Ishikawa (cell line): ENCODE data around the gene RYR3.

Experiments
- CEBPB ChIP-seq: IDR thresholded peaks from 2 replicates; pipeline ENCODE4 v1.6.1; 2012
- CREB1 ChIP-seq: IDR thresholded peaks from 2 replicates; pipeline ENCODE4 v1.6.1; 2012; ENCODE audit warnings: low read depth
- EGR1 ChIP-seq: IDR thresholded peaks from 2 replicates; pipeline ENCODE4 v1.6.1; 2012
- EP300 ChIP-seq: IDR thresholded peaks from 2 replicates; pipeline ENCODE4 v1.6.1; 2012; ENCODE audit warnings: borderline replicate concordance
- FOXM1 ChIP-seq: IDR thresholded peaks from 2 replicates; pipeline ENCODE4 v1.6.1; 2012; ENCODE audit warnings: low read depth, borderline replicate concordance
- NFIC ChIP-seq: IDR thresholded peaks from 2 replicates; pipeline ENCODE4 v1.6.1; 2012
- RAD21 ChIP-seq: IDR thresholded peaks from 2 replicates; pipeline ENCODE4 v1.6.1; 2012; ENCODE audit warnings: low read depth
- REST ChIP-seq: IDR thresholded peaks from 2 replicates; pipeline ENCODE4 v1.6.1; 2012; ENCODE audit warnings: low read depth, mild to moderate bottlenecking
- TAF1 ChIP-seq: IDR thresholded peaks from 2 replicates; pipeline ENCODE4 v1.6.1; 2012; ENCODE audit warnings: low read depth, mild to moderate bottlenecking
- TCF12 ChIP-seq: IDR thresholded peaks from 2 replicates; pipeline ENCODE4 v1.6.1; 2012; ENCODE audit warnings: low read depth
- TEAD4 ChIP-seq: IDR thresholded peaks from 2 replicates; pipeline ENCODE4 v1.6.1; 2012
- USF1 ChIP-seq: IDR thresholded peaks from 2 replicates; pipeline ENCODE4 v1.6.1; 2012
- YY1 ChIP-seq: IDR thresholded peaks from 2 replicates; pipeline ENCODE4 v1.6.1; 2012; ENCODE audit warnings: low read depth
- ZBTB7A ChIP-seq: IDR thresholded peaks from 2 replicates; pipeline ENCODE4 v1.6.1; 2012; ENCODE audit warnings: low read depth
- TF ChIP-seq, protein P1 (sequence below): IDR thresholded peaks from 2 replicates; pipeline ENCODE4 v1.6.1; 2012

The RYR3 gene

DNA sequence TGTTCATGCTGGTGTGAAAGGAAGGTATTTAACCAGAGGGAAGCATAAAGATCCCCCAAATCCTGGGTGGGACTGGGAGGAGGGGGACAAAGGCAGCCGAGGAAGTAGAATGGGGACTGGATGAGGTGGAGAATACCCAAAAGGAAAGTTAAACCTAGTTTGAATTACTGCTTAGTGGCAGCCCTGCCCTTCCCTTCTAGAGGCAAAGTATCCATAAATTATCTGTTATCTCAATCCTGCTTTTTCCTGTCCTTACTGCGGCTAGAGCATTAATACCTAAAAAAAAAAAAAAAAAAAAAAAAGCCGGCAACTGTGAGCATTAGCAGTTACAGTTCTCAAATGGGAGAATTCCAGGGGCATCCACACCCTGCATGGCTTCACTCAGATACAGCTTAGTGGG lies 139.0 kb downstream of the RYR3 start:
- TF ChIP-seq CEBPB (no peak), REST (no peak), EP300 (no peak), FOXM1 (no peak), NFIC (no peak), ZBTB7A (no peak), USF1 (no peak), RAD21 (no peak), TEAD4 (no peak), TCF12 (no peak), TAF1 (no peak), CREB1 (no peak), YY1 (no peak), EGR1 (no peak)
- TF ChIP-seq, protein P1, sequence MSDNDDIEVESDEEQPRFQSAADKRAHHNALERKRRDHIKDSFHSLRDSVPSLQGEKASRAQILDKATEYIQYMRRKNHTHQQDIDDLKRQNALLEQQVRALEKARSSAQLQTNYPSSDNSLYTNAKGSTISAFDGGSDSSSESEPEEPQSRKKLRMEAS: no peak

- TF ChIP-seq TEAD4: no peak
- no peak for TF ChIP-seq RAD21
- TF ChIP-seq REST: no peak
- TF ChIP-seq ZBTB7A: no peak
- TF ChIP-seq EGR1: no peak
- no peak for TF ChIP-seq NFIC
- TF ChIP-seq EP300: no peak
- TF ChIP-seq TCF12: no peak
- TF ChIP-seq, protein P1: no peak
- no peak for TF ChIP-seq CEBPB
- TF ChIP-seq YY1: no peak
- TF ChIP-seq CREB1: no peak
- TF ChIP-seq FOXM1: no peak
Observed at GRCh38 chr15:33451385-33451784, 140.6 kb downstream of the RYR3 start.

GRCh38 chr15:33453761-33454160 lies 143.0 kb downstream of the RYR3 start:
- TF ChIP-seq REST (no peak), USF1 (no peak), TCF12 (no peak), TAF1 (no peak), FOXM1 (no peak), CREB1 (no peak), CEBPB (no peak)

DNA sequence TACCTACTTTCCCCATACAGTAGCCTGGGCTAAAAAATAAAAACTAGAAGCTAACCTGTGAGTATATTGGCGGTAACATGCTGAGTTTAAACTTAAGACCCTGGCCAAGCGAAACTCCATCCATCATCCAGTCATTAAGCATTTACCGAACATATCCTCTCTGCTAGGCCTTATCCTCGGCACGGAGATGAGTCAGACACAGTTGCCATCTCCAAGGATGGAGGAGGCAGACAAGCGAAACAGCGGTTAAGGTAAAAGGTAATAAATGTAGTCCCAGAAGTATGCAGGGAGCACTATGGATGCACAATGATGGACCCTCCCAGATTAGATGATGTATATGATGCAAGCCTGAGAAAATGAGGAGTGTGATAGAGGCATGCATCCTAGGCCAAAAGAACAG lies 143.6 kb downstream of the RYR3 start:
- TF ChIP-seq TCF12 (no peak), YY1 (no peak), TAF1 (no peak), FOXM1 (no peak), ZBTB7A (no peak), REST (no peak), CREB1 (no peak), NFIC (no peak), EGR1 (no peak), TEAD4 (no peak), EP300 (no peak), CEBPB (no peak), USF1 (no peak), RAD21 (no peak)
- TF ChIP-seq, protein P1: no peak
